Osteocyte (in vitro differentiated cells): ENCODE results near the gene DOCK11. TPM values are rescaled to one million over a fixed set of nuclear protein-coding genes. Genes with fewer than 3 reads are reported as not detected.

Experiments used
- DNase-seq: peaks from one replicate; pipeline ENCODE4 v3.0.0; 2021; ENCODE audit warnings: mixed read lengths; ENCODE audit not compliant: unreplicated experiment; ENCODE audit errors: extremely low spot score
- H3K27ac Mint-ChIP-seq: one replicate; pipeline ENCODE4 v1.8.0; 2021; ENCODE audit warnings: mild to moderate bottlenecking, mixed read lengths; ENCODE audit not compliant: unreplicated experiment
- H3K27me3 Mint-ChIP-seq: one replicate; pipeline ENCODE4 v1.8.0; 2021; ENCODE audit warnings: mixed read lengths; ENCODE audit not compliant: unreplicated experiment
- H3K36me3 Mint-ChIP-seq: one replicate; pipeline ENCODE4 v1.8.0; 2021; ENCODE audit warnings: mixed read lengths; ENCODE audit not compliant: unreplicated experiment
- H3K4me1 Mint-ChIP-seq: one replicate; pipeline ENCODE4 v1.8.0; 2021; ENCODE audit warnings: mixed read lengths; ENCODE audit not compliant: unreplicated experiment
- H3K4me3 Mint-ChIP-seq: one replicate; pipeline ENCODE4 v1.8.0; 2021; ENCODE audit warnings: mild to moderate bottlenecking, moderate library complexity, mixed read lengths; ENCODE audit not compliant: unreplicated experiment
- H3K9me3 Mint-ChIP-seq: one replicate; pipeline ENCODE4 v1.8.0; 2021; ENCODE audit warnings: mixed read lengths; ENCODE audit not compliant: unreplicated experiment
- CTCF ChIP-seq: fragments of 200-600 bp; sonication (generic); IDR thresholded peaks from 2 replicates; pipeline ENCODE4 v1.5.0; 2021; ENCODE audit warnings: antibody characterized with exemption, mild to moderate bottlenecking, moderate library complexity
- total RNA-seq: library from RNA; stranded (reverse); gene quantifications from 2 replicates; pipeline ENCODE4 v1.2.1, GENCODE V29; 2021

Gene DOCK11
- total RNA-seq, 1 donor from 2014 or later, result 24.8 TPM

- DNase-seq, result no peak
- TF ChIP-seq CTCF, result no peak
- no peaks in the 10 kb centered on the region for H3K36me3 Mint-ChIP-seq
- no peaks in the 10 kb centered on the region for H3K27me3 Mint-ChIP-seq
- no peak overlapping the region for H3K27ac Mint-ChIP-seq
- no peaks in the 10 kb centered on the region for H3K9me3 Mint-ChIP-seq
- no peak overlapping the region for H3K4me3 Mint-ChIP-seq
- peaks cover 12% of the 10 kb centered on the region for H3K4me1 Mint-ChIP-seq
Observed at GRCh38 chrX:118502161-118502789, 6.7 kb downstream of the DOCK11 start.

GRCh38 chrX:118503260-118504041 is 7.8 kb downstream of the DOCK11 start:
- H3K27me3 Mint-ChIP-seq, result no peaks in the 10 kb centered on the region
- no peak for DNase-seq
- no peaks in the 10 kb centered on the region for H3K36me3 Mint-ChIP-seq
- no peaks in the 10 kb centered on the region for H3K9me3 Mint-ChIP-seq
- H3K4me1 Mint-ChIP-seq, result peaks cover 13% of the 10 kb centered on the region
- no peak overlapping the region for H3K27ac Mint-ChIP-seq
- no peak for TF ChIP-seq CTCF
- no peak overlapping the region for H3K4me3 Mint-ChIP-seq

GRCh38 chrX:118504581-118504980 is 9.0 kb downstream of the DOCK11 start:
- H3K27me3 Mint-ChIP-seq, result no peaks in the 10 kb centered on the region
- H3K4me1 Mint-ChIP-seq, result peaks cover 14% of the 10 kb centered on the region
- H3K4me3 Mint-ChIP-seq, result no peak overlapping the region
- no peak overlapping the region for H3K27ac Mint-ChIP-seq
- H3K9me3 Mint-ChIP-seq, result no peaks in the 10 kb centered on the region
- TF ChIP-seq CTCF, result no peak
- no peaks in the 10 kb centered on the region for H3K36me3 Mint-ChIP-seq
- no peak for DNase-seq

GRCh38 chrX:118506805-118507480 is 11.3 kb downstream of the DOCK11 start:
- no peak for TF ChIP-seq CTCF
- no peak for DNase-seq
- H3K27ac Mint-ChIP-seq, result no peak overlapping the region
- no peaks in the 10 kb centered on the region for H3K27me3 Mint-ChIP-seq
- H3K4me1 Mint-ChIP-seq, result peaks cover 14% of the 10 kb centered on the region
- no peaks in the 10 kb centered on the region for H3K36me3 Mint-ChIP-seq
- peaks cover 3% of the 10 kb centered on the region for H3K9me3 Mint-ChIP-seq
- no peak overlapping the region for H3K4me3 Mint-ChIP-seq

- H3K4me3 Mint-ChIP-seq, result no peak overlapping the region
- H3K36me3 Mint-ChIP-seq, result no peaks in the 10 kb centered on the region
- H3K4me1 Mint-ChIP-seq, result peaks cover 14% of the 10 kb centered on the region
- no peaks in the 10 kb centered on the region for H3K27me3 Mint-ChIP-seq
- DNase-seq, result no peak
- H3K27ac Mint-ChIP-seq, result no peak overlapping the region
- no peak for TF ChIP-seq CTCF
- H3K9me3 Mint-ChIP-seq, result peaks cover 3% of the 10 kb centered on the region
Observed at GRCh38 chrX:118507766-118508165, 12.2 kb downstream of the DOCK11 start.
